ENCODE measurements around the gene ZNF423. TPM values are rescaled to one million over a fixed set of nuclear protein-coding genes. Genes with fewer than 3 reads are reported as not detected.

The ZNF423 gene
- total and polyA plus RNA-seq, 2 experiments from 2014 or later = 14.9 to 41.8 TPM

- Mint-ChIP-seq H3K27ac (no peak overlapping the region), H3K4me1 (peaks cover 77% of the 10 kb centered on the region), H3K27me3 (ENCODE audit: insufficient read depth, low read depth, poor library complexity) (peaks cover 15% of the 10 kb centered on the region), H3K4me3 (peak overlapping the region; percentile 33; the same call in 2 of the 3 replicates), H3K36me3 (ENCODE audit: low read depth) (peaks cover 13% of the 10 kb centered on the region), H3K9me3 (no peaks in the 10 kb centered on the region)
- no peak for DNase-seq (ENCODE audit: low spot score)
- ATAC-seq = no peak
- Histone ChIP-seq H3F3A (replicated peaks; ENCODE audit: low read depth) (peaks cover 11% of the 10 kb centered on the region), H3K36me3 (ENCODE audit: insufficient read depth) (no peaks in the 10 kb centered on the region), H3K27me3 (ENCODE audit: insufficient read depth) (no peaks in the 10 kb centered on the region), H3K4me1 (ENCODE audit: insufficient read depth) (peaks cover 60% of the 10 kb centered on the region), H3K9me2 (ENCODE audit: insufficient read depth) (no peaks in the 10 kb centered on the region), H3K27ac (ENCODE audit: low read depth) (0 out of 2 replicates have a peak overlapping the region, but pooled peaks have one; percentile 63), H4K20me1 (replicated peaks; ENCODE audit: insufficient read depth) (peaks cover 9% of the 10 kb centered on the region; the same call in 1 of the 2 replicates), H3K4me3 (no peak overlapping the region; the same call in 1 of the 2 replicates), H3K79me2 (replicated peaks; ENCODE audit: insufficient read depth) (peaks cover 89% of the 10 kb centered on the region), H2AFZ (no peak overlapping the region), H3K4me2 (peak overlapping the region; percentile 71)
- TF ChIP-seq STAT1 (IDR thresholded peaks at IDR 0.05; ENCODE audit: unreplicated experiment) = no peak
- no peak for TF ChIP-seq EZH2 (IDR thresholded peaks at IDR 0.05; ENCODE audit: low read depth, unreplicated experiment)
Observed at GRCh38 chr16:49833796-49834530, 21.9 kb downstream of the ZNF423 start.

GRCh38 chr16:49833085-49833484 is 22.8 kb downstream of the ZNF423 start:
- ATAC-seq (peak; percentile 10), DNase-seq (ENCODE audit: low spot score) (peak; percentile 56)
- peak overlapping the region; percentile 10; the same call in 1 of the 2 replicates for H3K27ac ChIP-seq (ENCODE audit: low read depth)
- H3K27ac Mint-ChIP-seq = peak overlapping the region; percentile 83
- peaks cover 14% of the 10 kb centered on the region; the same call in 1 of the 2 replicates for H4K20me1 ChIP-seq (replicated peaks; ENCODE audit: insufficient read depth)
- no peaks in the 10 kb centered on the region for H3K27me3 ChIP-seq (ENCODE audit: insufficient read depth)
- peaks cover 83% of the 10 kb centered on the region for H3K4me1 Mint-ChIP-seq
- peak overlapping the region; percentile 42; the same call in 1 of the 3 replicates for H3K4me3 Mint-ChIP-seq
- peak overlapping the region; percentile 20 for H3K4me2 ChIP-seq
- H3K36me3 ChIP-seq (ENCODE audit: insufficient read depth) = no peaks in the 10 kb centered on the region
- H3K36me3 Mint-ChIP-seq (ENCODE audit: low read depth) = peaks cover 13% of the 10 kb centered on the region
- H2AFZ ChIP-seq = peak overlapping the region; percentile 76
- H3F3A ChIP-seq (replicated peaks; ENCODE audit: low read depth) = peaks cover 11% of the 10 kb centered on the region
- no peaks in the 10 kb centered on the region for H3K9me3 Mint-ChIP-seq
- no peak overlapping the region for H3K4me3 ChIP-seq
- H3K4me1 ChIP-seq (ENCODE audit: insufficient read depth) = peaks cover 62% of the 10 kb centered on the region
- H3K27me3 Mint-ChIP-seq (ENCODE audit: insufficient read depth, low read depth, poor library complexity) = peaks cover 17% of the 10 kb centered on the region
- H3K79me2 ChIP-seq (replicated peaks; ENCODE audit: insufficient read depth) = peaks cover 93% of the 10 kb centered on the region
- no peaks in the 10 kb centered on the region for H3K9me2 ChIP-seq (ENCODE audit: insufficient read depth)
- no peak for TF ChIP-seq ZNF114 (CRISPR knock-in tag; IDR thresholded peaks at IDR 0.05)
- TF ChIP-seq POLR2AphosphoS5 (IDR thresholded peaks at IDR 0.05; ENCODE audit: low read depth) = no peak
- TF ChIP-seq STAT1 (IDR thresholded peaks at IDR 0.05; ENCODE audit: unreplicated experiment) = no peak
- no peak for TF ChIP-seq CREB1 (CRISPR knock-in tag; IDR thresholded peaks at IDR 0.05; ENCODE audit: low read depth)
- TF ChIP-seq EZH2phosphoT487 (IDR thresholded peaks at IDR 0.05; ENCODE audit: unreplicated experiment) = no peak
- TF ChIP-seq, protein P1, sequence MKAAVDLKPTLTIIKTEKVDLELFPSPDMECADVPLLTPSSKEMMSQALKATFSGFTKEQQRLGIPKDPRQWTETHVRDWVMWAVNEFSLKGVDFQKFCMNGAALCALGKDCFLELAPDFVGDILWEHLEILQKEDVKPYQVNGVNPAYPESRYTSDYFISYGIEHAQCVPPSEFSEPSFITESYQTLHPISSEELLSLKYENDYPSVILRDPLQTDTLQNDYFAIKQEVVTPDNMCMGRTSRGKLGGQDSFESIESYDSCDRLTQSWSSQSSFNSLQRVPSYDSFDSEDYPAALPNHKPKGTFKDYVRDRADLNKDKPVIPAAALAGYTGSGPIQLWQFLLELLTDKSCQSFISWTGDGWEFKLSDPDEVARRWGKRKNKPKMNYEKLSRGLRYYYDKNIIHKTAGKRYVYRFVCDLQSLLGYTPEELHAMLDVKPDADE (IDR thresholded peaks at IDR 0.05) = no peak
- TF ChIP-seq CTCF (conservative IDR thresholded peaks at IDR 0.05; ENCODE audit: low read depth in 2 of 2) = no peak
- TF ChIP-seq JUNB (IDR thresholded peaks at IDR 0.05; ENCODE audit: unreplicated experiment) = no peak
- TF ChIP-seq ZNF462 (CRISPR knock-in tag; IDR thresholded peaks at IDR 0.05) = no peak
- TF ChIP-seq EZH2 (IDR thresholded peaks at IDR 0.05; ENCODE audit: low read depth, unreplicated experiment) = no peak
